Skeletal muscle satellite cell (primary cell): ENCODE measurements around the gene ATP5PF.

ENCODE experiments used
- H3K27me3 ChIP-seq: 2 replicates; pipeline ENCODE4 v1.7.0; 2013; ENCODE audit warnings: low read length; ENCODE audit not compliant: control insufficient read depth, insufficient read depth
- H3K36me3 ChIP-seq: 2 replicates; pipeline ENCODE4 v1.7.0; 2013; ENCODE audit warnings: mild to moderate bottlenecking, control low read depth, low read length; ENCODE audit not compliant: insufficient read depth
- H3K4me1 ChIP-seq: 2 replicates; pipeline ENCODE4 v1.7.0; 2013; ENCODE audit warnings: low read length; ENCODE audit not compliant: control insufficient read depth, insufficient read depth
- H3K4me2 ChIP-seq: 2 replicates; pipeline ENCODE4 v1.7.0; 2013; ENCODE audit warnings: mild to moderate bottlenecking, low read length
- H3K4me3 ChIP-seq: 2 replicates; pipeline ENCODE4 v1.7.0; 2013; ENCODE audit warnings: low read length
- H3K9ac ChIP-seq: 2 replicates; pipeline ENCODE4 v1.7.0; 2013; ENCODE audit warnings: mild to moderate bottlenecking, low read depth, low read length, moderate library complexity
- H3K9me3 ChIP-seq: replicated peaks from 2 replicates; pipeline ENCODE4 v1.7.0; 2013; ENCODE audit warnings: mild to moderate bottlenecking, control low read depth, low read length

ATP5PF gene

DNA sequence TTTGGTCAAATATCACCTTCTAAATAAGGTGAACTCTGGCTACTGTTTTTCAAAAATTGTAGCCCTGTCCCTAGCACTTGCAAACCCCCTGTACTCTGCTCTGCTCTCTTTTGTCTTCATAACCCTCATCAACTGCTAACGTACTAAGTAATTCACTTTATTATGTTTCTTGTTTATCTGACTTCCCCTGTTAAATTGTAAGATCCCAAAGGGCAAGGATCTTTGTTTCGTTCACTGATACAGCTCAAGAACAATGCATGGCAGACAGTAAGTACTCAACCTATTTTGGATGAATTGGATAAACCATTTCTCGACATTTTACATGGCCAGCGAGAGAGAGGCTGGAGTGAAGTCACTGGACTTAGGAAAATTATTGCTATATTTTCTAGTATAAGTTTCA lies 46.9 kb downstream of the ATP5PF start:
- H3K27me3 ChIP-seq, result no peaks in the 10 kb centered on the region
- H3K4me3 ChIP-seq, result no peak overlapping the region
- no peaks in the 10 kb centered on the region for H3K9me3 ChIP-seq
- no peaks in the 10 kb centered on the region for H3K36me3 ChIP-seq
- H3K4me1 ChIP-seq, result no peaks in the 10 kb centered on the region
- H3K4me2 ChIP-seq, result no peak overlapping the region
- H3K9ac ChIP-seq, result no peak overlapping the region

DNA sequence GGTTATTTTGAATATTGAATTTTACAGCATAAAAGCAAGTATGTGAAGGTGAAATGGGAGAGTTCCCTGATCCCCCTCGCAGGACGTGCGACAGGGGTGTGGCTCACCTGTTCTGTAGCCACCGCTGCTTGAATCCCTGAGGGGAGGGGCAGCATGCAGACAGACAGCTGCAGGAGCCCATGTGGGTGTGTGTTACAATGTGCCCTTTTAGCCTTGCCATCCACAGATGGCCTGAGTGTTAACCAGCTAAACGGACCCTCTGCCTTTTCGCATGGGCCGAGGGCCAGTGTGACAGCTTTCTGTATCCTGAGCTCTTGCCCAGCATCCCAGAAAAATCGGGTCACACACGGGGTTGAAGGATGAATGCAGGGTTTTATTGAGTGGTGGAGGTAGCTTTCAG lies 52.3 kb downstream of the ATP5PF start:
- Histone ChIP-seq H3K9me3 (no peaks in the 10 kb centered on the region), H3K27me3 (no peaks in the 10 kb centered on the region), H3K36me3 (no peaks in the 10 kb centered on the region), H3K4me2 (no peak overlapping the region), H3K4me3 (no peak overlapping the region), H3K9ac (no peak overlapping the region), H3K4me1 (no peaks in the 10 kb centered on the region)

DNA sequence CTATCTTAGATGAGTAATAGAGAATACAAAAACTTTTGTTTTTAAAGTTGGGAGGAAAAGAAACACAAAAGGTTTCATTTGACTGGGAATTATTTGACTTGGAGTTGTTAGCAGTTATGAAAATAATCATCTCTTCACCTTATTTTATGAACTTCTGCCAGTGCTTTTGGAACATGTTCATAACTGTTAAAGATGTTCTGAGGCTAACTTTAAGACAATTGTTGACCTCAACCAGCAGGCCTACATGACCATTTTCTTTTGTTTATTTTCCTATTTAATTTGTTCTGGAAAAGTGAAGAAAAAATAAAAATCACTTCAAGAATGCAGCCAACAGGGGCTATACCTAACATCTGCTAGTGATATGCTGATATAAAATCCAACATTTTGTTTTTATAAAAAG lies 58.3 kb downstream of the ATP5PF start:
- H3K9me3 ChIP-seq, result no peaks in the 10 kb centered on the region
- H3K4me1 ChIP-seq, result no peaks in the 10 kb centered on the region
- H3K4me2 ChIP-seq, result no peak overlapping the region
- no peak overlapping the region for H3K4me3 ChIP-seq
- H3K27me3 ChIP-seq, result no peaks in the 10 kb centered on the region
- no peaks in the 10 kb centered on the region for H3K36me3 ChIP-seq
- H3K9ac ChIP-seq, result no peak overlapping the region
